Esophagus muscularis mucosa (tissue), 3 donors: ENCODE data around the gene MYO1B.

Experiments
- POLR2AphosphoS5 ChIP-seq, 2 donors: sonication (generic); formaldehyde crosslinking; IDR thresholded peaks; one replicate each; pipeline ENCODE4 v1.6.1; 2017; ENCODE audit warnings: antibody characterized with exemption in 2 of 2
- TF ChIP-seq, protein P1 (sequence below), 3 experiments: fragments of 200-600 bp in 2 of 3; fragments of 450-650 bp in 1 of 3; sonication (generic) in 2 of 3; IDR thresholded peaks; one replicate each; pipeline ENCODE4 v1.5.1; 2017 to 2019; ENCODE audit warnings: antibody characterized with exemption in 3 of 3, mild to moderate bottlenecking in 2 of 3, moderate library complexity in 1 of 3

GRCh38 chr2:191318037-191318728 lies 73.0 kb downstream of the MYO1B start:
- TF ChIP-seq, protein P1, sequence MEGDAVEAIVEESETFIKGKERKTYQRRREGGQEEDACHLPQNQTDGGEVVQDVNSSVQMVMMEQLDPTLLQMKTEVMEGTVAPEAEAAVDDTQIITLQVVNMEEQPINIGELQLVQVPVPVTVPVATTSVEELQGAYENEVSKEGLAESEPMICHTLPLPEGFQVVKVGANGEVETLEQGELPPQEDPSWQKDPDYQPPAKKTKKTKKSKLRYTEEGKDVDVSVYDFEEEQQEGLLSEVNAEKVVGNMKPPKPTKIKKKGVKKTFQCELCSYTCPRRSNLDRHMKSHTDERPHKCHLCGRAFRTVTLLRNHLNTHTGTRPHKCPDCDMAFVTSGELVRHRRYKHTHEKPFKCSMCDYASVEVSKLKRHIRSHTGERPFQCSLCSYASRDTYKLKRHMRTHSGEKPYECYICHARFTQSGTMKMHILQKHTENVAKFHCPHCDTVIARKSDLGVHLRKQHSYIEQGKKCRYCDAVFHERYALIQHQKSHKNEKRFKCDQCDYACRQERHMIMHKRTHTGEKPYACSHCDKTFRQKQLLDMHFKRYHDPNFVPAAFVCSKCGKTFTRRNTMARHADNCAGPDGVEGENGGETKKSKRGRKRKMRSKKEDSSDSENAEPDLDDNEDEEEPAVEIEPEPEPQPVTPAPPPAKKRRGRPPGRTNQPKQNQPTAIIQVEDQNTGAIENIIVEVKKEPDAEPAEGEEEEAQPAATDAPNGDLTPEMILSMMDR (IDR thresholded peaks at IDR 0.05): no peak
- no peak for TF ChIP-seq POLR2AphosphoS5 (IDR thresholded peaks at IDR 0.05)
